DOHH2 (cell line): ENCODE results near the gene UFSP1.

Source experiments
- H3F3A ChIP-seq: fragments of 200-600 bp; sonication (generic), shearing (Covaris generic); 2 replicates; pipeline ENCODE4 v1.6.0; 2016; ENCODE audit warnings: antibody characterized with exemption, mild to moderate bottlenecking; ENCODE audit not compliant: control insufficient read depth, insufficient read depth
- H3K27ac ChIP-seq: fragments of 200-600 bp; sonication (generic); 2 replicates; pipeline ENCODE4 v1.5.1; 2014; ENCODE audit warnings: low read depth, mild to moderate bottlenecking, low read length, moderate library complexity
- H3K27me3 ChIP-seq: fragments of 200-600 bp; sonication (generic); 2 replicates; pipeline ENCODE4 v1.6.1; 2014; ENCODE audit warnings: mild to moderate bottlenecking, low read length, mixed read lengths; ENCODE audit not compliant: control insufficient read depth
- H3K36me3 ChIP-seq: fragments of 200-600 bp; sonication (generic); 2 replicates; pipeline ENCODE4 v1.6.1; 2014; ENCODE audit warnings: mild to moderate bottlenecking, low read length, moderate library complexity, mixed read lengths; ENCODE audit not compliant: control insufficient read depth
- H3K4me1 ChIP-seq: fragments of 200-600 bp; sonication (generic); 2 replicates; pipeline ENCODE4 v1.6.1; 2014; ENCODE audit warnings: mild to moderate bottlenecking, low read length, mixed read lengths; ENCODE audit not compliant: control insufficient read depth
- H3K4me2 ChIP-seq: fragments of 200-600 bp; sonication (generic); 2 replicates; pipeline ENCODE4 v1.6.0; 2014; ENCODE audit warnings: mild to moderate bottlenecking, low read length, moderate library complexity
- H3K4me3 ChIP-seq: fragments of 200-600 bp; sonication (generic); 2 replicates; pipeline ENCODE4 v1.5.1; 2014; ENCODE audit warnings: mild to moderate bottlenecking, low read length, mixed read lengths
- H3K79me2 ChIP-seq: fragments of 200-600 bp; sonication (generic); 2 replicates; pipeline ENCODE4 v1.6.1; 2014; ENCODE audit warnings: mild to moderate bottlenecking, low read length, mixed read lengths; ENCODE audit not compliant: control insufficient read depth
- H3K9me2 ChIP-seq: fragments of 200-600 bp; sonication (generic); replicated peaks from 2 replicates; pipeline ENCODE4 v1.6.1; 2014; ENCODE audit warnings: mild to moderate bottlenecking, low read length, mixed read lengths; ENCODE audit not compliant: control insufficient read depth
- H3K9me3 ChIP-seq: fragments of 200-600 bp; sonication (generic); 2 replicates; pipeline ENCODE4 v1.6.1; 2014; ENCODE audit warnings: antibody characterized with exemption, low read length, mixed read lengths; ENCODE audit not compliant: control insufficient read depth, insufficient read depth
- H4K20me1 ChIP-seq: fragments of 200-600 bp; sonication (generic); 2 replicates; pipeline ENCODE4 v1.6.0; 2014; ENCODE audit warnings: low read depth, mild to moderate bottlenecking, antibody characterized with exemption, low read length, moderate library complexity; ENCODE audit not compliant: control insufficient read depth, insufficient read depth
- CTCF ChIP-seq: fragments of 200-600 bp; sonication (generic); IDR thresholded peaks from one replicate; pipeline ENCODE4 v1.5.1; 2014; ENCODE audit warnings: antibody characterized with exemption, mild to moderate bottlenecking, low read depth, low read length; ENCODE audit not compliant: poor library complexity, severe bottlenecking
- EZH2phosphoT487 ChIP-seq: fragments of 200-600 bp; sonication (generic); IDR thresholded peaks from 2 replicates; pipeline ENCODE4 v1.6.1; 2017; ENCODE audit warnings: borderline replicate concordance, mild to moderate bottlenecking, antibody characterized with exemption, low read length, moderate library complexity, mixed read lengths

The UFSP1 gene

GRCh38 chr7:100896732-100897608 is 7.5 kb upstream of the UFSP1 start:
- Histone ChIP-seq H3K9me3 (no peaks in the 10 kb centered on the region), H3K9me2 (no peaks in the 10 kb centered on the region), H3K4me1 (peaks cover 15% of the 10 kb centered on the region), H4K20me1 (no peaks in the 10 kb centered on the region), H3K4me3 (no peak overlapping the region), H3K4me2 (peak overlapping the region; percentile 17; the same call in 1 of the 2 replicates), H3K27ac (no peak overlapping the region), H3K36me3 (no peaks in the 10 kb centered on the region), H3K79me2 (no peaks in the 10 kb centered on the region), H3F3A (no peaks in the 10 kb centered on the region), H3K27me3 (peaks cover 46% of the 10 kb centered on the region)
- TF ChIP-seq CTCF (peak; percentile 85), EZH2phosphoT487 (no peak)

DNA sequence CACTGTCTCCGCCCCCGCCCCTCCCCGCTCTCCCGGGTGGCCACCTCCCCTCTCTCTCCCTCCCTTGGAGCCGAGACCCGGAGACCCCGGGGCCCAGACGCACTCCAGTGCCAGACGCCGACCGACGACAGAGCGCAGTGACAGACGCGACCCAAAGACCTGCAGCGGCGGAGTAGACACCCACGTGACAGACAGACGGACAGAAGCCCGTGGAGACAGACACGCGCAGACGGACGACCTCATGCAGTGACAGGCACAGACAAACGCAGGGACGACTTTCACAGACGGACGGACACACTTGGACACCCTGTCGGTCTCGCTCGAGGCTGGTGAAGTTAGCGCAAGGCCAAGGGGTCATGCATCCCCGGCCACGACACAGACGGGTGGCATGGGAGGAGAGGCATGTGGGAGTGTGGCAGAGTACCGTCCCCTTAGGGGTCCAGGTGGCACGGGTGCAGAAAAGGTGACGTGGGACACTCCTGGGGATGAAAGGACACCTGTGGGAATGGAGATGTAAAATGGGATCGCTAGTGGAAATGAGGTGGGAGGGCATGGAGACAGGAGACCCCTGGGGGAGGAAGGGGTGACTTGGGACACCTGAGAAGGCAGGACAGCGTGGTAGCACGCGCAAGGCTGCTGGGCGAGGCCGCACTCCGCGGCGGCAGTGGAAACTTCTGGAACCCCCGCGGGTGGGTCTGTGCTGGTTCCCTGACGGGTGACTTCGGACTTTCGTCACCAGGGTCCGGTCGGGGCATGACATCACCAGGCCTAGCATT is 6.6 kb upstream of the UFSP1 start:
- Histone ChIP-seq H3K79me2 (no peaks in the 10 kb centered on the region), H3K9me3 (no peaks in the 10 kb centered on the region), H3K9me2 (no peaks in the 10 kb centered on the region), H3K27me3 (peaks cover 53% of the 10 kb centered on the region), H3K27ac (no peak overlapping the region), H3F3A (peaks cover 4% of the 10 kb centered on the region; the same call in 1 of the 2 replicates), H3K4me3 (no peak overlapping the region), H4K20me1 (no peaks in the 10 kb centered on the region), H3K4me1 (peaks cover 15% of the 10 kb centered on the region), H3K4me2 (peak overlapping the region; percentile 16; the same call in 1 of the 2 replicates), H3K36me3 (no peaks in the 10 kb centered on the region)
- TF ChIP-seq EZH2phosphoT487, result peak; percentile 86; the same call in 1 of the 2 replicates
- no peak for TF ChIP-seq CTCF

- Histone ChIP-seq H3K79me2 (no peaks in the 10 kb centered on the region), H3K4me3 (peak within 1 kb of the TSS; percentile 21), H3K27ac (no peak within 1 kb of the TSS)
Measured at GRCh38 chr7:100895701-100895955, 6.1 kb upstream of the UFSP1 start, which contains the start of gene ACHE. ACHE (minus strand) TSS chr7:100895888; CDS start chr7:100894232, 1,656 bp downstream.

More at GRCh38 chr7:100895701-100895955, 6.1 kb upstream of the UFSP1 start, which contains the start of gene ACHE:
- H3K4me1 ChIP-seq, result peaks cover 19% of the 10 kb centered on the region
- no peaks in the 10 kb centered on the region for H3K36me3 ChIP-seq
- H3K4me2 ChIP-seq, result peak within 1 kb of the TSS; percentile 54
- peaks cover 4% of the 10 kb centered on the region; the same call in 1 of the 2 replicates for H3F3A ChIP-seq
- no peaks in the 10 kb centered on the region for H3K9me3 ChIP-seq
- no peaks in the 10 kb centered on the region for H3K9me2 ChIP-seq
- H3K27me3 ChIP-seq, result peaks cover 53% of the 10 kb centered on the region
- TF ChIP-seq CTCF, result no peak
- no peak for TF ChIP-seq EZH2phosphoT487
- H4K20me1 ChIP-seq, result no peaks in the 10 kb centered on the region
